Right cardiac atrium (tissue), 5 donors: ENCODE data around the gene USH2A. TPM values are rescaled to one million over a fixed set of nuclear protein-coding genes. Genes with fewer than 3 reads are reported as not detected.

ENCODE experiments used
- ATAC-seq, 2 donors: fragments of 200-7000 bp; cut with Tn5 transposase; one replicate each; pipeline versions ENCODE4 v1.8.0 to v1.9.1; 2020; ENCODE audit warnings: moderate library complexity in 2 of 2, mild to moderate bottlenecking in 1 of 2
- DNase-seq, 3 donors: peaks; one replicate each; pipeline ENCODE4 v3.0.0-alpha.2; 2020
- H3K27ac ChIP-seq: one replicate; pipeline ENCODE4 v1.5.1; 2013; ENCODE audit warnings: mild to moderate bottlenecking, low read length, control low read depth, moderate library complexity
- H3K27me3 ChIP-seq: one replicate; pipeline ENCODE4 v1.6.1; 2013; ENCODE audit not compliant: control insufficient read depth, insufficient read depth
- H3K4me1 ChIP-seq: one replicate; pipeline ENCODE4 v1.6.1; 2013; ENCODE audit warnings: low read length; ENCODE audit not compliant: control insufficient read depth, insufficient read depth
- H3K4me3 ChIP-seq: one replicate; pipeline ENCODE4 v1.5.1; 2013; ENCODE audit warnings: low read length, control low read depth
- H3K9me3 ChIP-seq: one replicate; pipeline ENCODE4 v1.6.1; 2013; ENCODE audit warnings: low read length; ENCODE audit not compliant: control insufficient read depth
- WGBS: extraction: QIAGEN DNeasy Blood & Tissue Kit; methylation state at CpG from one replicate; pipeline ENCODE4 v1.1.7; 2013; 5-methylcytosine and 5-hydroxymethylcytosine counted together
- intact Hi-C, 4 donors: fragments of 100-400 bp; cut with DNase I; formaldehyde crosslinking; loops; one replicate each; pipeline versions ENCODE4 v1.11.0 to v1.14.0; 2022 to 2023
- polyA plus RNA-seq: library from polyadenylated mRNA; stranded (reverse); fragments of 200-250 nt; gene quantifications from one replicate; pipeline ENCODE4 v1.2.3, GENCODE V29; 2013
- total RNA-seq, 4 donors: library from RNA; stranded (reverse); fragmentation: NEBNext Ultra II Directional; extraction: Animal tissue kit (Norgen Biotek cat#: 25700); gene quantifications; one replicate each; pipeline ENCODE4 v1.2.1, GENCODE V29; 2021
- donor health status: healthy with polysubstance abuse.
- donor health status: DM: no; HTN: yes; CAD: no.
- donor health status: DM: no; HTN: no; CAD: no.
- donor health status: DM: no; HTN: yes; CAD: no; lungs with severe emphysema.
- donor health status: DM: yes; HTN: yes; CAD: no.

The USH2A gene
- total and polyA plus RNA-seq, 5 donors = 0.29 to 4.8 (median 3.5) TPM

GRCh38 chr1:216285052-216285451 is 138.2 kb downstream of the USH2A start:
- H3K4me3 ChIP-seq = no peak overlapping the region
- 66% methylated on average over 3 of the region's 3 CpGs for WGBS
- intact Hi-C loops = no loop called here
- no peaks in the 10 kb centered on the region for H3K27me3 ChIP-seq
- H3K4me1 ChIP-seq = no peaks in the 10 kb centered on the region
- no peak for DNase-seq
- ATAC-seq = no peak
- peaks cover 2% of the 10 kb centered on the region for H3K9me3 ChIP-seq
- H3K27ac ChIP-seq = no peak overlapping the region

DNA sequence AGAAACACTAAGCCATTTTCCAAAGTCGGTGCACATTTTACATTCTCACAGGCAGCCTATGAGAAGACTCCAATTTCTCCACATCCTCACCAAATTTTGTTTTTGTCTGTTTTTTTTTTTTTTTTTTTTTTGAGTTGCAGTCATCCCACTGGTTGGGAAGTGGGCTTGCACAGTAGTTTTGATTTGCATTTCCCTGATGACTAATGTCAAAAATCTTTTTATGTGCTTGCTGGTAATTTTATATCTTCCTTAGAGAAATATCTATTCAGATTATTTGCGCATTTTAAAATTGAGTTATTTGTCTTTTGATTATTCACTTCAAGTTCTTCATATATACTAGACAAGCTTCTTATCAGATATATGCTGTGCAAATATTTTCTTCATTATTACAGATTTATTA is 141.5 kb downstream of the USH2A start:
- H3K27ac ChIP-seq = no peak overlapping the region
- peaks cover 2% of the 10 kb centered on the region for H3K9me3 ChIP-seq
- 84% methylated on average over 2 of the region's 2 CpGs for WGBS
- intact Hi-C loops = no loop called here
- ATAC-seq (no peak), DNase-seq (no peak)
- no peaks in the 10 kb centered on the region for H3K4me1 ChIP-seq
- H3K4me3 ChIP-seq = no peak overlapping the region
- H3K27me3 ChIP-seq = no peaks in the 10 kb centered on the region

GRCh38 chr1:216270086-216270773 is 153.0 kb downstream of the USH2A start:
- intact Hi-C loops = no loop called here
- no peak overlapping the region for H3K27ac ChIP-seq
- 77% methylated on average over 2 of the region's 2 CpGs for WGBS
- no peak overlapping the region for H3K4me3 ChIP-seq
- no peaks in the 10 kb centered on the region for H3K4me1 ChIP-seq
- H3K27me3 ChIP-seq = no peaks in the 10 kb centered on the region
- DNase-seq (no peak), ATAC-seq (no peak)
- H3K9me3 ChIP-seq = no peaks in the 10 kb centered on the region

DNA sequence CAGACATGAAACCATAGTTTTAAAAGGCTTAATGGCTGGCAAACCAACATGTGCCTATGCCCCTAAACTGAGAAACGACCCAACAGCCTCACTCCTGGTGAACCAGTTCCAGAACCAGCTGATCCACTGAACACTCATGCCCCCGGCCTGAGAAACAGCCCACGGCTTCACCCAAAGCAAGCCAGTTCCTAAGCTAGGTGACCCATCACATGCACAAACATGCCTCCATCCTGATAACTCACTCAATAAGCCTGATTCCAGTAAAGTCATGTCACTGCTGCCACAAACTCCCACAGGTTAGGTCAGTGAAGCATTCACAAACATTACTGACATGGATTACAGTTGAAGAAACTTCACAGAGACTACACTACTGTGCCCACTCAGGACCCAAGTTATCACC is 161.6 kb downstream of the USH2A start:
- no peak overlapping the region for H3K27ac ChIP-seq
- H3K4me1 ChIP-seq = no peaks in the 10 kb centered on the region
- no peaks in the 10 kb centered on the region for H3K27me3 ChIP-seq
- H3K9me3 ChIP-seq = peaks cover 2% of the 10 kb centered on the region
- 74% methylated on average over 3 of the region's 3 CpGs for WGBS
- DNase-seq (no peak), ATAC-seq (no peak)
- no peak overlapping the region for H3K4me3 ChIP-seq
- intact Hi-C loops = no loop called here

- no peak overlapping the region for H3K27ac ChIP-seq
- intact Hi-C loops = no loop called here
- DNase-seq (no peak), ATAC-seq (no peak)
- H3K27me3 ChIP-seq = no peaks in the 10 kb centered on the region
- H3K9me3 ChIP-seq = peaks cover 2% of the 10 kb centered on the region
- no peak overlapping the region for H3K4me3 ChIP-seq
- 92% methylated on average over 1 of the region's 1 CpG for WGBS
- no peaks in the 10 kb centered on the region for H3K4me1 ChIP-seq
Measured at GRCh38 chr1:216258856-216259255, 164.4 kb downstream of the USH2A start.

GRCh38 chr1:216258386-216258785 is 164.9 kb downstream of the USH2A start:
- no peaks in the 10 kb centered on the region for H3K4me1 ChIP-seq
- H3K9me3 ChIP-seq = peaks cover 2% of the 10 kb centered on the region
- no peak overlapping the region for H3K4me3 ChIP-seq
- H3K27me3 ChIP-seq = no peaks in the 10 kb centered on the region
- H3K27ac ChIP-seq = no peak overlapping the region
- intact Hi-C loops = no loop called here
- WGBS = 54% methylated on average over 3 of the region's 3 CpGs
- DNase-seq = no peak
- ATAC-seq = no peak

DNA sequence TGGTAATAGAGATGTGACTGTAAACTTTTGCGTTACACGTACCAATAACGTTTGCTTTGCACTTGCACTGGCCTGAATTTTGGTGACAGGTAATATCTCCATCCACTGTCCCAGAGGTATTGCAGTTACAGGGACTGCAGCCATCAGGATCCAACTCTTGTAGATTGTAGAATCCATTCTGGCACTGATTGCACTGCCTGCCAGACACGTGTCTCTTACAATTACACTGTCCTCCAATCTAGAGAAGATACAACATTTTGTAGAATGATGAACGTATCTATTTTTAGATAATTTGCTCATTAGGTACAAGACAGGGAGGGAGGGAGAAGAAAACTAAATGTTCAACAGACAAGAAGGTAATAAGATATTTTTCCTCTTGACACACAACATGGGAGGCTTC is 172.4 kb downstream of the USH2A start:
- Histone ChIP-seq H3K27me3 (no peaks in the 10 kb centered on the region), H3K4me1 (no peaks in the 10 kb centered on the region), H3K9me3 (no peaks in the 10 kb centered on the region), H3K27ac (no peak overlapping the region), H3K4me3 (no peak overlapping the region)
- ATAC-seq (no peak), DNase-seq (no peak)
- WGBS = 52% methylated on average over 5 of the region's 5 CpGs
- intact Hi-C loops = no loop called here

GRCh38 chr1:216248628-216249027 is 174.6 kb downstream of the USH2A start:
- WGBS = 80% methylated on average over 3 of the region's 3 CpGs
- Histone ChIP-seq H3K9me3 (no peaks in the 10 kb centered on the region), H3K4me1 (no peaks in the 10 kb centered on the region), H3K27me3 (no peaks in the 10 kb centered on the region), H3K4me3 (no peak overlapping the region), H3K27ac (no peak overlapping the region)
- DNase-seq (no peak), ATAC-seq (no peak)
- intact Hi-C loops = no loop called here

GRCh38 chr1:216247937-216248336 is 175.3 kb downstream of the USH2A start:
- ATAC-seq (no peak), DNase-seq (no peak)
- WGBS = 76% methylated on average over 1 of the region's 1 CpG

DNA sequence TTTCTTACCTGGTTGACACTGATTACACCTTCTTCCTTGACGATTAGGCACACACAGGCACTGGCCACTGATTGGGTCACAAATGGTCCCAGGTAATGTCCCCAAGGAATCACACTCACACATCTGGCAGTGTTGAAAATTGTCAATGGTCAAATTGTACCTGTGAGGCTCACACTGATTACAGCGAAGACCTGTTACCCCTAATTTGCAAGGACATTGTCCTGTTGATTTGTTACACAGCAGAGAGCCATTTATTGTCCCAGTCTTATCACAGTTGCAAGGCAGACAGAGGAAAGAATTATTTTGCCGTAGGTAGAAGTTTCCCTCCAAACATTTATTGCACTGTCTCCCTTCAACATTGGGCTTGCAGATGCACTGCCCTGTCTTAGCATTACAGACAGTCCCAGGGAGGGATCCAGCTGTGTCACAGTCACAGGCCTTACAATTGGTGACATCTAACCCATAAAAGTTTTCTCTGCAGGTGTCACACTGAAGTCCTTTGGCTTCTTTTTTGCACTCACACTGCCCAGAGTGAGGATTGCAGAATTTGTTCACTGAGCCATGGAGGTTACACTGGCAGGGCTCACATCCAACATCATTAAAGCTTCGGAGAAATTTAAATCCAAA is 176.6 kb downstream of the USH2A start:
- no peak for ATAC-seq
- WGBS = 63% methylated on average over 4 of the region's 4 CpGs
- no peak overlapping the region for H3K4me3 ChIP-seq

More at GRCh38 chr1:216247937-216248336, 175.3 kb downstream of the USH2A start:
- no peak overlapping the region for H3K4me3 ChIP-seq
- intact Hi-C loops = no loop called here
- H3K4me1 ChIP-seq = no peaks in the 10 kb centered on the region
- H3K27ac ChIP-seq = no peak overlapping the region
- no peaks in the 10 kb centered on the region for H3K9me3 ChIP-seq
- H3K27me3 ChIP-seq = no peaks in the 10 kb centered on the region

DNA sequence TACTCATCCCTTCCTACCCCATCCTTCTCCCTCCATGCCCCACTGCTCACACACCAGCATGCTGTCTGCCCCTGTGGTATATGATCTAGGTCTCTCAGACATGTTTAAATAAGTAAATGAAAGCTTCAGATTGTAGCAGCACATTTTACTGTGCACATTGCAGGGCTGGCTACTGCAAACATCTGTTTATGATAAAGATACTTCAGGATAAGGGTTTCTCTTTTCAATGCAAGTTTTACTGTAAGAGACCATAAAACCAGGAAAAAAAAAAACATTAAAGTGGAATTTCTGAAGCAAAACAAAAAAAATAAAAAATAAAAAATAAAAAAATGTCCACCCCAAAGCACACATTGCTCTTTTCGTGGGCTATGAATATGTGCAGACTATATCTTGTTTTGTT is 184.4 kb downstream of the USH2A start:
- intact Hi-C loops = no loop called here
- Histone ChIP-seq H3K4me3 (no peak overlapping the region), H3K9me3 (no peaks in the 10 kb centered on the region), H3K27me3 (no peaks in the 10 kb centered on the region), H3K4me1 (no peaks in the 10 kb centered on the region), H3K27ac (no peak overlapping the region)
- 74% methylated on average over 1 of the region's 1 CpG for WGBS
- ATAC-seq (no peak), DNase-seq (no peak)

More for the DNA sequence above, 176.6 kb downstream of the USH2A start:
- Histone ChIP-seq H3K9me3 (no peaks in the 10 kb centered on the region), H3K27me3 (no peaks in the 10 kb centered on the region), H3K27ac (no peak overlapping the region), H3K4me1 (no peaks in the 10 kb centered on the region)
- intact Hi-C loops = no loop called here
- no peak for DNase-seq
